ENCODE measurements around the gene LMF2. TPM values are rescaled to one million over a fixed set of nuclear protein-coding genes. Genes with fewer than 3 reads are reported as not detected.

Gene LMF2
- total RNA-seq, 1 experiment from 2014 or later: 42.4 TPM

GRCh38 chr22:50522806-50523438 is 15.4 kb upstream of the LMF2 start:
- DNase-seq (no peak), ATAC-seq (no peak)
- Histone ChIP-seq H4K20me1 (ENCODE audit: low read length) (no peaks in the 10 kb centered on the region; the same call in 1 of the 2 replicates), H3K9me3 (ENCODE audit: low read length) (no peaks in the 10 kb centered on the region), H3K4me3 (ENCODE audit: low read length) (no peak overlapping the region), H3K9ac (ENCODE audit: low read length) (no peak overlapping the region), H3K79me2 (ENCODE audit: low read length) (peaks cover 25% of the 10 kb centered on the region), H3K27me3 (ENCODE audit: low read length) (no peaks in the 10 kb centered on the region), H3K27ac (ENCODE audit: low read length) (no peak overlapping the region), H3K9me2 (replicated peaks; ENCODE audit: low read length) (no peaks in the 10 kb centered on the region), H3K4me1 (ENCODE audit: insufficient read depth, low read length) (peaks cover 9% of the 10 kb centered on the region; the same call in 1 of the 2 replicates), H2AFZ (ENCODE audit: low read length) (no peak overlapping the region), H3F3A (ENCODE audit: low read length, unreplicated experiment) (no peaks in the 10 kb centered on the region), H3K4me2 (ENCODE audit: low read length) (no peak overlapping the region), H3K36me3 (ENCODE audit: low read depth, low read length) (no peaks in the 10 kb centered on the region; the same call in 1 of the 2 replicates)
- intact Hi-C loops (cut with micrococcal nuclease): no loop called here
- BruUV-seq (replicated peaks): no TSS peak
- TF ChIP-seq EZH2phosphoT487 (IDR thresholded peaks at IDR 0.05; ENCODE audit: borderline replicate concordance, low read length): no peak
- TF ChIP-seq CTCF (conservative IDR thresholded peaks at IDR 0.05; ENCODE audit: low read depth, low read length): no peak
- no peak for TF ChIP-seq EZH2 (IDR thresholded peaks at IDR 0.05; ENCODE audit: low read length, unreplicated experiment)
- ChIA-PET CTCF (no interaction called here), POLR2A (ENCODE audit: unreplicated experiment) (interaction anchor here (0.5 kb wide), 1 partner anchor 96 kb away, joined by 7 read pairs; no protein-coding TSS in a partner anchor)

- Histone ChIP-seq H3K27ac (ENCODE audit: low read length) (no peak overlapping the region), H3K4me3 (ENCODE audit: low read length) (no peak overlapping the region), H3K4me1 (ENCODE audit: insufficient read depth, low read length) (peaks cover 9% of the 10 kb centered on the region; the same call in 1 of the 2 replicates), H3K9ac (ENCODE audit: low read length) (no peak overlapping the region), H3K9me3 (ENCODE audit: low read length) (no peaks in the 10 kb centered on the region), H3K9me2 (replicated peaks; ENCODE audit: low read length) (no peaks in the 10 kb centered on the region), H3K79me2 (ENCODE audit: low read length) (peaks cover 25% of the 10 kb centered on the region), H4K20me1 (ENCODE audit: low read length) (no peaks in the 10 kb centered on the region; the same call in 1 of the 2 replicates), H3K4me2 (ENCODE audit: low read length) (no peak overlapping the region), H3F3A (ENCODE audit: low read length, unreplicated experiment) (no peaks in the 10 kb centered on the region), H2AFZ (ENCODE audit: low read length) (no peak overlapping the region), H3K27me3 (ENCODE audit: low read length) (no peaks in the 10 kb centered on the region), H3K36me3 (ENCODE audit: low read depth, low read length) (no peaks in the 10 kb centered on the region; the same call in 1 of the 2 replicates)
- POLR2A ChIA-PET (ENCODE audit: unreplicated experiment): interaction anchor here (0.5 kb wide), 1 partner anchor 96 kb away, joined by 7 read pairs; no protein-coding TSS in a partner anchor
- intact Hi-C loops (cut with micrococcal nuclease): no loop called here
- DNase-seq: no peak
- BruUV-seq (replicated peaks): no TSS peak
- no peak for ATAC-seq
- TF ChIP-seq CTCF (conservative IDR thresholded peaks at IDR 0.05; ENCODE audit: low read depth, low read length): no peak
- TF ChIP-seq EZH2 (IDR thresholded peaks at IDR 0.05; ENCODE audit: low read length, unreplicated experiment): no peak
- TF ChIP-seq EZH2phosphoT487 (IDR thresholded peaks at IDR 0.05; ENCODE audit: borderline replicate concordance, low read length): no peak
- CTCF ChIA-PET: no interaction called here
Measured at GRCh38 chr22:50522208-50522805, 14.8 kb upstream of the LMF2 start.

- H3K27me3 ChIP-seq (ENCODE audit: low read length): no peaks in the 10 kb centered on the region
- peaks cover 9% of the 10 kb centered on the region; the same call in 1 of the 2 replicates for H3K4me1 ChIP-seq (ENCODE audit: insufficient read depth, low read length)
- BruUV-seq (replicated peaks): no TSS peak
- TF ChIP-seq EZH2 (IDR thresholded peaks at IDR 0.05; ENCODE audit: low read length, unreplicated experiment): no peak
- no peak for TF ChIP-seq CTCF (conservative IDR thresholded peaks at IDR 0.05; ENCODE audit: low read depth, low read length)
- TF ChIP-seq EZH2phosphoT487 (IDR thresholded peaks at IDR 0.05; ENCODE audit: borderline replicate concordance, low read length): no peak
- H3K36me3 ChIP-seq (ENCODE audit: low read depth, low read length): no peaks in the 10 kb centered on the region; the same call in 1 of the 2 replicates
- no peaks in the 10 kb centered on the region for H3K9me2 ChIP-seq (replicated peaks; ENCODE audit: low read length)
- H3K9me3 ChIP-seq (ENCODE audit: low read length): no peaks in the 10 kb centered on the region
- no peaks in the 10 kb centered on the region for H3F3A ChIP-seq (ENCODE audit: low read length, unreplicated experiment)
- ChIA-PET CTCF (no interaction called here), POLR2A (ENCODE audit: unreplicated experiment) (no interaction called here)
- H3K4me3 ChIP-seq (ENCODE audit: low read length): no peak overlapping the region
- DNase-seq (no peak), ATAC-seq (no peak)
- H3K4me2 ChIP-seq (ENCODE audit: low read length): no peak overlapping the region
- H3K79me2 ChIP-seq (ENCODE audit: low read length): peaks cover 24% of the 10 kb centered on the region
- no peak overlapping the region for H3K27ac ChIP-seq (ENCODE audit: low read length)
- no peak overlapping the region for H3K9ac ChIP-seq (ENCODE audit: low read length)
- intact Hi-C loops (cut with micrococcal nuclease): no loop called here
- no peaks in the 10 kb centered on the region; the same call in 1 of the 2 replicates for H4K20me1 ChIP-seq (ENCODE audit: low read length)
- H2AFZ ChIP-seq (ENCODE audit: low read length): no peak overlapping the region
Measured at GRCh38 chr22:50521710-50522109, 14.2 kb upstream of the LMF2 start.
